Measurements from ENCODE around the gene GJB2.

DNA sequence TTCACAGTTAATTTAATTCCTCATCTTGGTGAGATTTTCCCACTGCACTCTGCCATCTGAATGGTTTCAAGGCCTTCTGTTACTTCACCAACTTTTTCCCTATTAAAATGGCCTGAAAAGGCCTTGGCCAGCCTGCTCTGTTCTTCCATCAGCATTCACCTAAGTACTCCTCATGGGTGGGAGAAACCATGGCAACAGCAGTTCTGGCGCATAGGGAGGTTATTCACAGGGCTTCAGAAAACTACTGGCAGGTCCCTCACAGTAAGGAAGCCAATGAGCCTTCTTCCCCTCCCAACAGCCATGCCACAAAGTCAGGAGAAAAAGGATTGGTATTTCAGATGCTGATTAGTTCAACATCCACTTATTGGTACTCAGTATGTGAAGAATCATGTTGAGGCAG is 17.2 kb upstream of the GJB2 start:
- TF ChIP-seq JUND (IDR thresholded peaks at IDR 0.05; ENCODE audit: low read length) (no peak), EZH2 (IDR thresholded peaks at IDR 0.05; ENCODE audit: low read depth, low read length, severe bottlenecking) (no peak), POLR2A (IDR thresholded peaks at IDR 0.05; ENCODE audit: control extremely low read depth in 1 of 2, low read depth in 2 of 2, low read length in 2 of 2) (no peak), NRF1 (IDR thresholded peaks at IDR 0.05; ENCODE audit: low read depth, low read length) (no peak), CEBPB (IDR thresholded peaks at IDR 0.05; ENCODE audit: low read depth, low read length) (no peak), NANOG (IDR thresholded peaks at IDR 0.05; ENCODE audit: insufficient read depth, low read depth, low read length, poor library complexity, severe bottlenecking) (no peak), POU5F1 (IDR thresholded peaks at IDR 0.05; ENCODE audit: low read depth, low read length) (no peak), TAF1 (IDR thresholded peaks at IDR 0.05; ENCODE audit: low read depth, low read length) (no peak)
- TF ChIP-seq, protein P1, sequence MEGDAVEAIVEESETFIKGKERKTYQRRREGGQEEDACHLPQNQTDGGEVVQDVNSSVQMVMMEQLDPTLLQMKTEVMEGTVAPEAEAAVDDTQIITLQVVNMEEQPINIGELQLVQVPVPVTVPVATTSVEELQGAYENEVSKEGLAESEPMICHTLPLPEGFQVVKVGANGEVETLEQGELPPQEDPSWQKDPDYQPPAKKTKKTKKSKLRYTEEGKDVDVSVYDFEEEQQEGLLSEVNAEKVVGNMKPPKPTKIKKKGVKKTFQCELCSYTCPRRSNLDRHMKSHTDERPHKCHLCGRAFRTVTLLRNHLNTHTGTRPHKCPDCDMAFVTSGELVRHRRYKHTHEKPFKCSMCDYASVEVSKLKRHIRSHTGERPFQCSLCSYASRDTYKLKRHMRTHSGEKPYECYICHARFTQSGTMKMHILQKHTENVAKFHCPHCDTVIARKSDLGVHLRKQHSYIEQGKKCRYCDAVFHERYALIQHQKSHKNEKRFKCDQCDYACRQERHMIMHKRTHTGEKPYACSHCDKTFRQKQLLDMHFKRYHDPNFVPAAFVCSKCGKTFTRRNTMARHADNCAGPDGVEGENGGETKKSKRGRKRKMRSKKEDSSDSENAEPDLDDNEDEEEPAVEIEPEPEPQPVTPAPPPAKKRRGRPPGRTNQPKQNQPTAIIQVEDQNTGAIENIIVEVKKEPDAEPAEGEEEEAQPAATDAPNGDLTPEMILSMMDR (IDR thresholded peaks at IDR 0.05; ENCODE audit: control extremely low read depth in 1 of 3, insufficient read depth in 1 of 3, low read depth in 1 of 3, low read length in 3 of 3), result no peak
- TF ChIP-seq, protein P2, sequence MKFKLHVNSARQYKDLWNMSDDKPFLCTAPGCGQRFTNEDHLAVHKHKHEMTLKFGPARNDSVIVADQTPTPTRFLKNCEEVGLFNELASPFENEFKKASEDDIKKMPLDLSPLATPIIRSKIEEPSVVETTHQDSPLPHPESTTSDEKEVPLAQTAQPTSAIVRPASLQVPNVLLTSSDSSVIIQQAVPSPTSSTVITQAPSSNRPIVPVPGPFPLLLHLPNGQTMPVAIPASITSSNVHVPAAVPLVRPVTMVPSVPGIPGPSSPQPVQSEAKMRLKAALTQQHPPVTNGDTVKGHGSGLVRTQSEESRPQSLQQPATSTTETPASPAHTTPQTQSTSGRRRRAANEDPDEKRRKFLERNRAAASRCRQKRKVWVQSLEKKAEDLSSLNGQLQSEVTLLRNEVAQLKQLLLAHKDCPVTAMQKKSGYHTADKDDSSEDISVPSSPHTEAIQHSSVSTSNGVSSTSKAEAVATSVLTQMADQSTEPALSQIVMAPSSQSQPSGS (IDR thresholded peaks at IDR 0.05; ENCODE audit: low read length), result no peak
